SK-N-SH (cell line): ENCODE data around the gene SNPH. TPM values are rescaled to one million over a fixed set of nuclear protein-coding genes. Genes with fewer than 3 reads are reported as not detected.

Experiments used
- CTCF ChIA-PET: fragments of 300-600, 350-600 bp; formaldehyde crosslinking; extraction: SDS; loops from one replicate; lab custom pipeline; 2021; lab: Yijun Ruan, JAX
- POLR2A ChIA-PET: fragments of 350-600 bp; sonication (Branson Sonifier 250); formaldehyde crosslinking; extraction: SDS; loops from one replicate; lab custom pipeline; 2020; ENCODE audit warnings: antibody characterized with exemption, inconsistent platforms; lab: Yijun Ruan, JAX
- DNase-seq: peaks from one replicate; pipeline ENCODE4 v3.0.0; 2012
- H2AFZ ChIP-seq: fragments of 200-600 bp; sonication (generic); 2 replicates; pipeline ENCODE4 v1.8.1; 2016; ENCODE audit warnings: antibody characterized with exemption, mild to moderate bottlenecking, low read depth
- H3F3A ChIP-seq: fragments of 200-600 bp; sonication (generic); replicated peaks from 2 replicates; pipeline ENCODE3; 2016; ENCODE audit warnings: antibody characterized with exemption, mild to moderate bottlenecking; ENCODE audit not compliant: insufficient read depth
- H3K27ac ChIP-seq, 2 experiments: fragments of 200-500 bp in 1 of 2; fragments of 200-600 bp in 1 of 2; sonication (Bioruptor generic) in 1 of 2; sonication (generic), shearing (Covaris generic) in 1 of 2; 2 replicates each; pipeline versions ENCODE4 v1.5.1 to v1.6.1; 2014 to 2016; ENCODE audit warnings: low read depth in 2 of 2, inconsistent platforms in 1 of 2, low read length in 1 of 2, mild to moderate bottlenecking in 1 of 2, mixed read lengths in 1 of 2
- H3K27me3 ChIP-seq: fragments of 200-600 bp; sonication (generic), shearing (Covaris generic); 2 replicates; pipeline ENCODE4 v1.6.1; 2016; ENCODE audit warnings: mixed run types; ENCODE audit not compliant: insufficient read depth
- H3K36me3 ChIP-seq, 2 experiments: fragments of 200-500 bp in 1 of 2; fragments of 200-600 bp in 1 of 2; sonication (Bioruptor generic) in 1 of 2; sonication (generic) in 1 of 2; replicated peaks in 1 of 2; 2 replicates each; pipeline versions ENCODE3 to v1.5.1; 2014 to 2016; ENCODE audit warnings: low read length in 1 of 2, mild to moderate bottlenecking in 1 of 2; ENCODE audit not compliant: insufficient read depth in 2 of 2, control insufficient read depth in 1 of 2
- H3K4me1 ChIP-seq, 2 experiments: fragments of 200-500 bp in 1 of 2; fragments of 200-600 bp in 1 of 2; sonication (Bioruptor generic) in 1 of 2; sonication (generic), shearing (Covaris generic) in 1 of 2; 2 replicates each; pipeline versions ENCODE4 v1.5.1 to v1.6.1; 2014 to 2016; ENCODE audit warnings: low read depth in 1 of 2, low read length in 1 of 2, mixed run types in 1 of 2; ENCODE audit not compliant: insufficient read depth in 2 of 2, control insufficient read depth in 1 of 2
- H3K4me2 ChIP-seq: fragments of 200-600 bp; sonication (generic), shearing (Covaris generic); 2 replicates; pipeline ENCODE4 v1.6.1; 2017; ENCODE audit warnings: mixed run types
- H3K4me3 ChIP-seq, 2 experiments: fragments of 200-500 bp in 1 of 2; fragments of 200-600 bp in 1 of 2; sonication (Bioruptor generic) in 1 of 2; sonication (generic), shearing (Covaris generic) in 1 of 2; 2 replicates each; pipeline versions ENCODE4 v1.5.1 to v1.8.1; 2014 to 2016; ENCODE audit warnings: low read depth in 2 of 2, inconsistent platforms in 1 of 2, low read length in 1 of 2, mild to moderate bottlenecking in 1 of 2, mixed read lengths in 1 of 2, moderate library complexity in 1 of 2
- H3K79me2 ChIP-seq: fragments of 200-600 bp; sonication (generic); 2 replicates; pipeline ENCODE4 v1.8.1; 2017; ENCODE audit warnings: mild to moderate bottlenecking; ENCODE audit not compliant: insufficient read depth
- H3K9ac ChIP-seq: fragments of 200-600 bp; sonication (generic); 2 replicates; pipeline ENCODE4 v1.6.1; 2017; ENCODE audit warnings: mixed run types
- H3K9me2 ChIP-seq: fragments of 200-600 bp; sonication (generic); 2 replicates; pipeline ENCODE4 v1.6.1; 2017; ENCODE audit warnings: mixed run types
- H3K9me3 ChIP-seq: fragments of 200-600 bp; sonication (generic); 2 replicates; pipeline ENCODE4 v1.6.1; 2017; ENCODE audit warnings: mixed run types, mild to moderate bottlenecking, moderate library complexity
- H4K20me1 ChIP-seq: fragments of 200-600 bp; sonication (generic); 2 replicates; pipeline ENCODE4 v1.6.1; 2017; ENCODE audit warnings: mild to moderate bottlenecking, mixed run types; ENCODE audit not compliant: insufficient read depth
- CHD2 ChIP-seq: fragments of 150-350 bp; IDR thresholded peaks from 2 replicates; pipeline ENCODE4 v1.6.1; 2018; ENCODE audit warnings: low read length; ENCODE audit not compliant: partially characterized antibody
- FOXJ3 ChIP-seq: sonication (generic); formaldehyde crosslinking; IDR thresholded peaks from 2 replicates; pipeline ENCODE4 v1.5.1; 2020; ENCODE audit warnings: mild to moderate bottlenecking, missing genetic modification reagents
- FOXM1 ChIP-seq: IDR thresholded peaks from 2 replicates; pipeline ENCODE4 v1.4.0; 2012; ENCODE audit warnings: low read depth, mild to moderate bottlenecking
- JUND ChIP-seq: IDR thresholded peaks from 2 replicates; pipeline ENCODE4 v1.4.0; 2012
- MEF2A ChIP-seq: IDR thresholded peaks from 2 replicates; pipeline ENCODE4 v1.4.0; 2012; ENCODE audit warnings: low read depth, borderline replicate concordance
- MXI1 ChIP-seq: IDR thresholded peaks from 2 replicates; pipeline ENCODE4 v1.6.1; 2012; ENCODE audit warnings: mild to moderate bottlenecking, low read depth, low read length, improper control_type of control experiment
- RCOR1 ChIP-seq: fragments of 150-350 bp; IDR thresholded peaks from 2 replicates; pipeline ENCODE4 v1.6.1; 2017; ENCODE audit warnings: antibody characterized with exemption, low read length
- REST ChIP-seq: IDR thresholded peaks from 2 replicates; pipeline ENCODE4 v1.6.1; 2012; ENCODE audit warnings: mild to moderate bottlenecking, low read depth, low read length, moderate library complexity
- SIN3A ChIP-seq: IDR thresholded peaks from 2 replicates; pipeline ENCODE4 v1.6.1; 2012; ENCODE audit warnings: low read depth, mild to moderate bottlenecking, low read length, moderate library complexity, borderline replicate concordance
- SMC3 ChIP-seq: IDR thresholded peaks from 2 replicates; pipeline ENCODE4 v1.6.1; 2012; ENCODE audit warnings: low read depth, low read length, improper control_type of control experiment
- USF1 ChIP-seq: IDR thresholded peaks from 2 replicates; pipeline ENCODE4 v1.4.0; 2012; ENCODE audit warnings: low read depth, borderline replicate concordance
- YY1 ChIP-seq: IDR thresholded peaks from 2 replicates; pipeline ENCODE4 v1.4.0; 2012; ENCODE audit warnings: low read depth, mild to moderate bottlenecking
- WGBS: methylation state at CpG from one replicate; pipeline ENCODE4 v1.1.6; 2017; ENCODE audit warnings: low lambda C conversion rate; 5-methylcytosine and 5-hydroxymethylcytosine counted together
- polyA plus RNA-seq, 3 experiments: library from polyadenylated mRNA; depleted of rRNA; stranded (reverse); fragments of >200 nt; gene quantifications; 2 replicates each; pipeline ENCODE4 v1.2.3, GENCODE V29; 2012
- TF ChIP-seq, protein P1 (sequence below): fragments of 200-600 bp; sonication (generic); IDR thresholded peaks from 2 replicates; pipeline ENCODE4 v1.6.1; 2017; ENCODE audit warnings: antibody characterized with exemption, mild to moderate bottlenecking, moderate library complexity
- TF ChIP-seq, protein P2 (sequence below): fragments of 150-350 bp; IDR thresholded peaks from 2 replicates; pipeline ENCODE4 v1.6.1; 2017; ENCODE audit warnings: antibody characterized with exemption, low read length, low read depth, borderline replicate concordance

The SNPH gene
- polyA plus RNA-seq, 1 of the 3 experiments (the other 2 are of a cell fraction): 2.5 TPM

DNA sequence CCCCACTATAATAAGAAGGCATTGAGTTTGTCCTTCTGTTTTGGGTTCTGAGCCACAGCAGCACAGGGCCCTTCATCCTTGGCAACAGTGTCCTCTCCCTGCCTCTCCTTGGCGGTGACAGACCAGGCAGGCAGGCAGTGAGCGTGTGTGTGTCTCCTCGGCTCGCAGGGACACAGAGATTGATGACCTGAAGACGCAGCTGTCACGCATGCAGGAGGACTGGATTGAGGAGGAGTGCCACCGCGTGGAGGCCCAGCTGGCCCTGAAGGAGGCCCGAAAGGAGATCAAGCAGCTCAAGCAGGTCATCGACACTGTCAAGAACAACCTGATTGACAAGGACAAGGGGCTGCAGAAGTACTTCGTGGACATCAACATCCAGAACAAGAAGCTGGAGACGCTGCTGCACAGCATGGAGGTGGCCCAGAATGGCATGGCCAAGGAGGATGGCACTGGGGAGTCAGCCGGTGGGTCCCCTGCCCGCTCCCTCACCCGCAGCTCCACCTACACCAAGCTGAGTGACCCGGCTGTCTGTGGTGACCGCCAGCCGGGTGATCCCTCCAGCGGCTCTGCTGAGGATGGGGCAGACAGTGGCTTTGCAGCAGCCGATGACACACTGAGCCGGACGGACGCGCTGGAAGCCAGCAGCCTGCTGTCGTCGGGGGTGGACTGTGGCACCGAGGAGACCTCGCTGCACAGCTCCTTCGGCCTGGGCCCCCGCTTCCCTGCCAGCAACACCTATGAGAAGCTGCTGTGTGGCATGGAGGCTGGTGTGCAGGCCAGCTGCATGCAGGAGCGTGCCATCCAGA lies 38.8 kb downstream of the SNPH start:
- no peak overlapping the region for H3K9ac ChIP-seq
- ChIA-PET CTCF (interaction anchor here (1.2 to 2.8 kb wide), 3 partner anchors 8 to 132 kb away, joined by 3 to 10 read pairs (median 8); no protein-coding TSS in a partner anchor), POLR2A (no interaction called here)
- H3K4me2 ChIP-seq: no peak overlapping the region
- no peaks in the 10 kb centered on the region for H3K79me2 ChIP-seq
- H3F3A ChIP-seq: no peaks in the 10 kb centered on the region
- no peaks in the 10 kb centered on the region for H3K27me3 ChIP-seq
- H2AFZ ChIP-seq: no peak overlapping the region
- no peak for DNase-seq
- no peak overlapping the region for H3K4me3 ChIP-seq
- 90% methylated on average over 15 of the region's 31 CpGs for WGBS
- H3K9me3 ChIP-seq: no peaks in the 10 kb centered on the region
- TF ChIP-seq USF1 (no peak), MEF2A (no peak), REST (no peak), JUND (no peak), RCOR1 (no peak), SMC3 (no peak), YY1 (no peak), CHD2 (no peak)
- TF ChIP-seq, all 33 proteins: peak for 0
- Histone ChIP-seq H3K4me1 (0 out of 4 replicates have a peak, but pooled peaks cover 0 to 4% of the 10 kb centered on the region in 2 experiments), H3K36me3 (peaks cover 0 to 7% of the 10 kb centered on the region in 2 experiments), H3K9me2 (no peaks in the 10 kb centered on the region), H3K27ac (no peak overlapping the region), H4K20me1 (no peaks in the 10 kb centered on the region)

DNA sequence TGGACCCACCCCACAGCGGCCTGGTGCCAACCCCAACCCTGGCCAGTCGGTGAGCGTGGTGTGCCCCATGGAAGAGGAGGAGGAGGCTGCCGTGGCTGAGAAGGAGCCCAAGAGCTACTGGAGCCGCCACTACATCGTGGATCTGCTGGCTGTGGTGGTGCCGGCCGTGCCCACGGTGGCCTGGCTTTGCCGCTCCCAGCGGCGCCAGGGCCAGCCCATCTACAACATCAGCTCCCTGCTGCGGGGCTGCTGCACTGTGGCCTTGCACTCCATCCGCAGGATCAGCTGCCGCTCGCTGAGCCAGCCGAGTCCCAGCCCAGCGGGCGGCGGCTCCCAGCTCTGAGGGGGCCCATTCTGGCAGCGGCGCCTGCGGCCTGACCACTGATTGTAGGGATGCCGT lies 39.6 kb downstream of the SNPH start:
- Histone ChIP-seq H3K27ac (no peak overlapping the region), H3K9me2 (no peaks in the 10 kb centered on the region), H3K36me3 (peaks cover 0 to 7% of the 10 kb centered on the region in 2 experiments), H2AFZ (no peak overlapping the region), H4K20me1 (no peaks in the 10 kb centered on the region), H3K4me1 (0 out of 4 replicates have a peak, but pooled peaks cover 0 to under 1% of the 10 kb centered on the region in 2 experiments), H3K9me3 (no peaks in the 10 kb centered on the region), H3K9ac (no peak overlapping the region), H3K4me3 (no peak overlapping the region), H3K27me3 (no peaks in the 10 kb centered on the region), H3F3A (no peaks in the 10 kb centered on the region), H3K4me2 (no peak overlapping the region), H3K79me2 (no peaks in the 10 kb centered on the region)
- 95% methylated on average over 14 of the region's 24 CpGs for WGBS
- ChIA-PET CTCF (interaction anchor here (1.3 to 2.8 kb wide), 2 partner anchors 132 to 198 kb away, joined by 5 to 10 read pairs; no protein-coding TSS in a partner anchor), POLR2A (no interaction called here)
- no peak for DNase-seq
- TF ChIP-seq MXI1: no peak
- no peak for TF ChIP-seq SMC3
- TF ChIP-seq FOXJ3 (CRISPR knock-in tag): no peak
- TF ChIP-seq, protein P1, sequence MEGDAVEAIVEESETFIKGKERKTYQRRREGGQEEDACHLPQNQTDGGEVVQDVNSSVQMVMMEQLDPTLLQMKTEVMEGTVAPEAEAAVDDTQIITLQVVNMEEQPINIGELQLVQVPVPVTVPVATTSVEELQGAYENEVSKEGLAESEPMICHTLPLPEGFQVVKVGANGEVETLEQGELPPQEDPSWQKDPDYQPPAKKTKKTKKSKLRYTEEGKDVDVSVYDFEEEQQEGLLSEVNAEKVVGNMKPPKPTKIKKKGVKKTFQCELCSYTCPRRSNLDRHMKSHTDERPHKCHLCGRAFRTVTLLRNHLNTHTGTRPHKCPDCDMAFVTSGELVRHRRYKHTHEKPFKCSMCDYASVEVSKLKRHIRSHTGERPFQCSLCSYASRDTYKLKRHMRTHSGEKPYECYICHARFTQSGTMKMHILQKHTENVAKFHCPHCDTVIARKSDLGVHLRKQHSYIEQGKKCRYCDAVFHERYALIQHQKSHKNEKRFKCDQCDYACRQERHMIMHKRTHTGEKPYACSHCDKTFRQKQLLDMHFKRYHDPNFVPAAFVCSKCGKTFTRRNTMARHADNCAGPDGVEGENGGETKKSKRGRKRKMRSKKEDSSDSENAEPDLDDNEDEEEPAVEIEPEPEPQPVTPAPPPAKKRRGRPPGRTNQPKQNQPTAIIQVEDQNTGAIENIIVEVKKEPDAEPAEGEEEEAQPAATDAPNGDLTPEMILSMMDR: no peak
- no peak for TF ChIP-seq FOXM1
- no peak for TF ChIP-seq SIN3A
- TF ChIP-seq, protein P2, sequence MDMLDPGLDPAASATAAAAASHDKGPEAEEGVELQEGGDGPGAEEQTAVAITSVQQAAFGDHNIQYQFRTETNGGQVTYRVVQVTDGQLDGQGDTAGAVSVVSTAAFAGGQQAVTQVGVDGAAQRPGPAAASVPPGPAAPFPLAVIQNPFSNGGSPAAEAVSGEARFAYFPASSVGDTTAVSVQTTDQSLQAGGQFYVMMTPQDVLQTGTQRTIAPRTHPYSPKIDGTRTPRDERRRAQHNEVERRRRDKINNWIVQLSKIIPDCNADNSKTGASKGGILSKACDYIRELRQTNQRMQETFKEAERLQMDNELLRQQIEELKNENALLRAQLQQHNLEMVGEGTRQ: no peak
- TF ChIP-seq CHD2: no peak
